HepG2 (cell line): ENCODE measurements around the gene BOLA3. TPM values are rescaled to one million over a fixed set of nuclear protein-coding genes. Genes with fewer than 3 reads are reported as not detected.
A peak's percentile ranks its signal among the peaks of the same experiment; 100 is the strongest.

Experiments
- ATAC-seq: fragments of 200-7000 bp; cut with Tn5 transposase; 3 replicates; pipeline ENCODE4 v1.9.1; 2020; ENCODE audit warnings: mild to moderate bottlenecking, moderate library complexity
- BruUV-seq: library from RNA; stranded (reverse); fragments of 400-500 nt; replicated peaks from 2 replicates; lab custom pipeline; 2021; lab: Mats Ljungman, UMichigan
- CTCF ChIA-PET: fragments of 300-600 bp; formaldehyde crosslinking; extraction: SDS; loops from one replicate; lab custom pipeline; 2021; ENCODE audit warnings: low total read pairs, inconsistent platforms, low intra/inter-chr PET ratio; lab: Yijun Ruan, JAX
- POLR2A ChIA-PET: fragments of 350-600 bp; sonication (Branson Sonifier 250); formaldehyde crosslinking; loops from one replicate; lab custom pipeline; 2020; ENCODE audit warnings: antibody characterized with exemption, inconsistent platforms; lab: Yijun Ruan, JAX
- DNase-seq: peaks from one replicate; pipeline ENCODE4 v3.0.0-alpha.2; 2015; ENCODE audit warnings: low spot score
- FAIRE-seq: peaks from 3 replicates; lab custom pipeline; 2011; peaks lifted over from hg19 to GRCh38; lab: Jason Lieb, UNC
- H2AFZ ChIP-seq: one replicate; pipeline ENCODE4 v1.6.1; 2011; ENCODE audit warnings: low read length, inconsistent platforms
- H3K27ac ChIP-seq: fragments of 300-600 bp; 3 replicates; pipeline ENCODE4 v1.8.0; 2011; ENCODE audit warnings: mixed run types, mild to moderate bottlenecking, mixed read lengths, low read length, inconsistent platforms; ENCODE audit not compliant: insufficient read depth; ENCODE audit errors: extremely low read length
- H3K27me3 ChIP-seq, 2 experiments: fragments of 200-600 bp in 1 of 2; 2 replicates in 1 of 2; 3 replicates in 1 of 2; pipeline versions ENCODE4 v1.6.0 to v1.8.0; 2011; ENCODE audit warnings: low read length in 2 of 2, mild to moderate bottlenecking in 2 of 2, moderate library complexity in 2 of 2, inconsistent platforms in 1 of 2; ENCODE audit not compliant: insufficient read depth in 2 of 2, control insufficient read depth in 1 of 2
- H3K36me3 ChIP-seq, 2 experiments: fragments of 200-600 bp in 1 of 2; replicated peaks in 1 of 2; 2 replicates in 1 of 2; 3 replicates in 1 of 2; pipeline versions ENCODE4 v1.5.1 to v1.8.0; 2011; ENCODE audit warnings: low read length in 2 of 2, inconsistent platforms in 1 of 2; ENCODE audit not compliant: insufficient read depth in 2 of 2, control insufficient read depth in 1 of 2
- H3K4me1 ChIP-seq: 2 replicates; pipeline ENCODE4 v1.5.1; 2012; ENCODE audit warnings: low read length, inconsistent platforms; ENCODE audit not compliant: insufficient read depth
- H3K4me2 ChIP-seq: 2 replicates; pipeline ENCODE4 v1.6.0; 2011; ENCODE audit warnings: low read depth, low read length, inconsistent platforms
- H3K4me3 ChIP-seq, 3 experiments: fragments of 200-600 bp in 1 of 3; sonication (generic), shearing (Covaris generic) in 1 of 3; replicated peaks in 1 of 3; 2 replicates each; pipeline ENCODE4 v1.5.1; 2011 to 2016; ENCODE audit warnings: low read length in 3 of 3, inconsistent platforms in 2 of 3, low read depth in 2 of 3, mild to moderate bottlenecking in 2 of 3, control low read depth in 1 of 3, mixed read lengths in 1 of 3; ENCODE audit not compliant: insufficient read depth in 1 of 3
- H3K79me2 ChIP-seq: one replicate; pipeline ENCODE4 v1.6.1; 2011; ENCODE audit warnings: low read length, inconsistent platforms; ENCODE audit not compliant: insufficient read depth
- H3K9ac ChIP-seq: 2 replicates; pipeline ENCODE4 v1.6.0; 2011; ENCODE audit warnings: mild to moderate bottlenecking, low read depth, low read length, inconsistent platforms; ENCODE audit not compliant: insufficient read depth
- H3K9me3 ChIP-seq: 2 replicates; pipeline ENCODE4 v1.5.1; 2012; ENCODE audit warnings: mild to moderate bottlenecking, low read length
- H4K20me1 ChIP-seq: 2 replicates; pipeline ENCODE4 v1.6.0; 2011; ENCODE audit warnings: inconsistent platforms, mild to moderate bottlenecking, low read length, moderate library complexity; ENCODE audit not compliant: insufficient read depth
- CREB1 ChIP-seq, 2 experiments: fragments of 450-650 bp in 1 of 2; IDR thresholded peaks; 2 replicates each; pipeline ENCODE4 v1.6.1; 2016 to 2017; ENCODE audit warnings: control low read depth in 1 of 2, mild to moderate bottlenecking in 1 of 2, missing compliant biosample characterization in 1 of 2, missing genetic modification characterization in 1 of 2
- ISL2 ChIP-seq: sonication (generic); formaldehyde crosslinking; IDR thresholded peaks from 2 replicates; pipeline ENCODE4 v1.5.0; 2020; ENCODE audit warnings: missing genetic modification reagents
- POLR2AphosphoS5 ChIP-seq: IDR thresholded peaks from 2 replicates; pipeline ENCODE4 v1.6.1; 2012; ENCODE audit warnings: low read depth, low read length
- RBM22 ChIP-seq: fragments of 200-400 bp; formaldehyde crosslinking; optimal IDR thresholded peaks from 2 replicates; pipeline ENCODE3; 2017; ENCODE audit warnings: mild to moderate bottlenecking, low read length, moderate library complexity
- SMARCC2 ChIP-seq: fragments of 450-650 bp; IDR thresholded peaks from 2 replicates; pipeline ENCODE4 v1.6.1; 2017; ENCODE audit warnings: antibody characterized with exemption, mild to moderate bottlenecking
- TCF12 ChIP-seq, 2 experiments: fragments of 450-650 bp in 1 of 2; sonication (generic) in 1 of 2; formaldehyde crosslinking in 1 of 2; IDR thresholded peaks; 2 replicates each; pipeline versions ENCODE4 v1.6.1 to v1.8.0; 2017 to 2022; ENCODE audit warnings: antibody characterized with exemption in 1 of 2, mild to moderate bottlenecking in 1 of 2, missing genetic modification reagents in 1 of 2, moderate library complexity in 1 of 2
- ZC3H13 ChIP-seq: sonication (generic); formaldehyde crosslinking; IDR thresholded peaks from 2 replicates; pipeline ENCODE4 v1.8.1; 2023; ENCODE audit warnings: mild to moderate bottlenecking, missing genetic modification reagents, moderate library complexity
- ZFP82 ChIP-seq: sonication (generic); formaldehyde crosslinking; IDR thresholded peaks from 2 replicates; pipeline ENCODE4 v1.5.1; 2020; ENCODE audit warnings: mild to moderate bottlenecking, missing genetic modification reagents, borderline replicate concordance
- ZFP90 ChIP-seq: sonication (generic); formaldehyde crosslinking; IDR thresholded peaks from 2 replicates; pipeline ENCODE4 v1.8.0; 2022; ENCODE audit warnings: missing genetic modification reagents, mild to moderate bottlenecking, inconsistent platforms, borderline replicate concordance
- ZKSCAN8 ChIP-seq: IDR thresholded peaks from 2 replicates; pipeline ENCODE4 v1.6.1; 2016; ENCODE audit warnings: borderline replicate concordance, missing genetic modification reagents, missing compliant biosample characterization
- ZNF121 ChIP-seq: sonication (generic); formaldehyde crosslinking; IDR thresholded peaks from 2 replicates; pipeline ENCODE4 v1.5.0; 2020; ENCODE audit warnings: mild to moderate bottlenecking, missing genetic modification reagents
- ZNF264 ChIP-seq: sonication (generic); formaldehyde crosslinking; IDR thresholded peaks from 2 replicates; pipeline ENCODE4 v1.4.0; 2020; ENCODE audit warnings: missing genetic modification reagents
- ZNF275 ChIP-seq: sonication (generic); formaldehyde crosslinking; IDR thresholded peaks from 2 replicates; pipeline ENCODE4 v1.8.0; 2022; ENCODE audit warnings: missing genetic modification reagents, mild to moderate bottlenecking, inconsistent platforms, borderline replicate concordance
- ZNF441 ChIP-seq: sonication (generic); formaldehyde crosslinking; IDR thresholded peaks from 2 replicates; pipeline ENCODE4 v1.7.0; 2021; ENCODE audit warnings: missing genetic modification reagents, borderline replicate concordance
- ZNF460 ChIP-seq: sonication (generic); formaldehyde crosslinking; IDR thresholded peaks from 2 replicates; pipeline ENCODE4 v1.5.1; 2020; ENCODE audit warnings: missing genetic modification reagents, mild to moderate bottlenecking, borderline replicate concordance
- ZNF564 ChIP-seq: sonication (generic); formaldehyde crosslinking; IDR thresholded peaks from 2 replicates; pipeline ENCODE4 v1.8.1; 2023; ENCODE audit warnings: mild to moderate bottlenecking, missing genetic modification reagents
- ZNF567 ChIP-seq: sonication (generic); formaldehyde crosslinking; IDR thresholded peaks from 2 replicates; pipeline ENCODE4 v1.8.1; 2023; ENCODE audit warnings: mild to moderate bottlenecking, missing genetic modification reagents, borderline replicate concordance
- ZNF777 ChIP-seq: sonication (generic); formaldehyde crosslinking; IDR thresholded peaks from 2 replicates; pipeline ENCODE4 v1.4.0; 2020; ENCODE audit warnings: missing genetic modification reagents
- WGBS: methylation state at CpG from one replicate; pipeline ENCODE4 v1.1.6; 2017; ENCODE audit warnings: low lambda C conversion rate; 5-methylcytosine and 5-hydroxymethylcytosine counted together
- in situ Hi-C: cut with HindIII; loops from 2 replicates; pipeline ENCODE4 v1.10.0; 2017; ENCODE audit warnings: low pct_unique_long_range_greater_than_20kb; ENCODE audit not compliant: extremely low pct_ligation_motif_present
- intact Hi-C: fragments of 100-400 bp; cut with micrococcal nuclease; formaldehyde crosslinking; loops from one replicate; pipeline ENCODE4 v1.10.0; 2022; ENCODE audit not compliant: unreplicated experiment
- polyA plus RNA-seq, 8 experiments: library from polyadenylated mRNA; depleted of rRNA in 3 of 8; stranded (reverse) in 7 of 8; unstranded in 1 of 8; fragments of >200 nt; fragmentation: Illumina TruSeq in 4 of 8; extraction: Trizol in 4 of 8; gene quantifications; 2 replicates each; pipeline versions ENCODE4 v1.2.1 to v1.2.3, GENCODE V29; 2011 to 2016; ENCODE audit warnings: low read depth in 4 of 8, missing spikeins in 1 of 8, mixed read lengths in 1 of 8; ENCODE audit not compliant: insufficient read depth in 1 of 8
- total RNA-seq, 5 experiments: library from RNA; depleted of rRNA; stranded (reverse); fragments of >200 nt; fragmentation: Illumina TruSeq; extraction: Trizol; gene quantifications; 2 replicates each; pipeline ENCODE4 v1.2.3, GENCODE V29; 2016; ENCODE audit warnings: low read depth in 1 of 5
- TF ChIP-seq, protein P1 (sequence below): sonication (generic); formaldehyde crosslinking; IDR thresholded peaks from 2 replicates; pipeline ENCODE4 v1.5.1; 2020; ENCODE audit warnings: missing genetic modification reagents, mild to moderate bottlenecking, borderline replicate concordance
- TF ChIP-seq, protein P2 (sequence below): IDR thresholded peaks from 2 replicates; pipeline ENCODE4 v1.6.1; 2016; ENCODE audit warnings: low read depth, borderline replicate concordance

BOLA3 gene
- total and polyA plus RNA-seq, 2 of the 13 experiments (the other 11 are each of a cell fraction or from before 2014, with no cell fraction given): 89.7 to 170 TPM

- peaks cover 0 to 1% of the 10 kb centered on the region in 2 experiments; a peak in 1 of 5 replicates for H3K36me3 ChIP-seq
- ChIA-PET POLR2A (interaction anchor here (0.9 to 2.5 kb wide), 26 partner anchors 9 to 442 kb away, joined by 3 to 53 read pairs (median 6); partner anchors contain the start of genes BOLA3, DGUOK, HTRA2 and MTHFD2), CTCF (no interaction called here)
- peak overlapping the region; percentile 43 to 91 (median 82) for H3K4me3 ChIP-seq
- H3K9me3 ChIP-seq: no peaks in the 10 kb centered on the region
- H3K4me1 ChIP-seq: peaks cover 43% of the 10 kb centered on the region
- DNase-seq (no peak), FAIRE-seq (no peak), ATAC-seq (peak; percentile 37)
- H4K20me1 ChIP-seq: peaks cover 34% of the 10 kb centered on the region
- intact Hi-C loops: loop anchor here (2.0 kb wide), 1 partner anchor 20 kb away; the partner anchor contains the start of gene MTHFD2
- peak overlapping the region; percentile 94 for H3K9ac ChIP-seq
- no peaks in the 10 kb centered on the region; a peak in 1 of 5 replicates for H3K27me3 ChIP-seq
- in situ Hi-C loops: no loop called here
- BruUV-seq: TSS peak; percentile 77
- WGBS: 33% methylated on average over 25 of the region's 25 CpGs
- H3K27ac ChIP-seq: peak overlapping the region; percentile 96
- H3K79me2 ChIP-seq: peaks cover 39% of the 10 kb centered on the region
- H3K4me2 ChIP-seq: peak overlapping the region; percentile 88
- H2AFZ ChIP-seq: peak overlapping the region; percentile 61
- TF ChIP-seq ZNF460 (peak; percentile 96), ZNF564 (CRISPR knock-in tag) (no peak), CREB1 (IDR thresholded peaks at IDR 0.05) (no peak), CREB1 (CRISPR knock-in tag; IDR thresholded peaks at IDR 0.05) (peak; percentile 53), ZNF121 (CRISPR knock-in tag) (peak; percentile 76), ZKSCAN8 (CRISPR knock-in tag) (0 out of 2 replicates have a peak, but pooled peaks have one; percentile 7), ZNF441 (CRISPR knock-in tag) (no peak), ZFP90 (CRISPR knock-in tag) (0 out of 2 replicates have a peak, but pooled peaks have one; percentile 64), POLR2AphosphoS5 (no peak; the same call in 1 of the 2 replicates), TCF12 (IDR thresholded peaks at IDR 0.05) (no peak), TCF12 (CRISPR knock-in tag; IDR thresholded peaks at IDR 0.05) (no peak), SMARCC2 (no peak), ZFP82 (CRISPR knock-in tag) (peak; percentile 66; the same call in 1 of the 2 replicates), ZNF275 (CRISPR knock-in tag) (peak; percentile 4; the same call in 1 of the 2 replicates), ZNF567 (CRISPR knock-in tag) (peak; percentile 50; the same call in 1 of the 2 replicates), ZC3H13 (CRISPR knock-in tag) (no peak), ZNF264 (CRISPR knock-in tag) (0 out of 2 replicates have a peak, but pooled peaks have one; percentile 13), ZNF777 (CRISPR knock-in tag) (no peak), ISL2 (CRISPR knock-in tag) (0 out of 2 replicates have a peak, but pooled peaks have one; percentile 7), RBM22 (no peak)
- TF ChIP-seq, protein P1, sequence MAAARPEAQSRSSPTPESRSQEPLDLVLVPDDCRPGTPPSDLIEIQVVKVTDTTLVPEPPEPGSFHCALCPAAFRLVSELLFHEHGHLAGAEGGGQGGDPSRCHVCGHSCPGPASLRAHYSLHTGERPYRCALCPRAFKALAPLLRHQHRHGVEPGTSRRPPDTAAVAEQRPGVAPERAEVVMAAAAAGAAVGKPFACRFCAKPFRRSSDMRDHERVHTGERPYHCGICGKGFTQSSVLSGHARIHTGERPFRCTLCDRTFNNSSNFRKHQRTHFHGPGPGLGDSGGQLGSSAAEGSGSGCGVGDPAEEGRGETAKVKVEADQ (CRISPR knock-in tag): peak; percentile 44; the same call in 1 of the 2 replicates
- TF ChIP-seq, protein P2, sequence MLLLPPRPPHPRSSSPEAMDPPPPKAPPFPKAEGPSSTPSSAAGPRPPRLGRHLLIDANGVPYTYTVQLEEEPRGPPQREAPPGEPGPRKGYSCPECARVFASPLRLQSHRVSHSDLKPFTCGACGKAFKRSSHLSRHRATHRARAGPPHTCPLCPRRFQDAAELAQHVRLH: 0 out of 2 replicates have a peak, but pooled peaks have one; percentile 13
Measured at GRCh38 chr2:74179063-74179865, 31.6 kb upstream of the BOLA3 start.
